Measurements from ENCODE around the gene HLCS. TPM values are rescaled to one million over a fixed set of nuclear protein-coding genes. Genes with fewer than 3 reads are reported as not detected.

Gene HLCS
- total and polyA plus RNA-seq, 2 of the 8 experiments (the other 6 are each of a cell fraction or from before 2014, with no cell fraction given): 4.7 to 12.2 TPM

DNA sequence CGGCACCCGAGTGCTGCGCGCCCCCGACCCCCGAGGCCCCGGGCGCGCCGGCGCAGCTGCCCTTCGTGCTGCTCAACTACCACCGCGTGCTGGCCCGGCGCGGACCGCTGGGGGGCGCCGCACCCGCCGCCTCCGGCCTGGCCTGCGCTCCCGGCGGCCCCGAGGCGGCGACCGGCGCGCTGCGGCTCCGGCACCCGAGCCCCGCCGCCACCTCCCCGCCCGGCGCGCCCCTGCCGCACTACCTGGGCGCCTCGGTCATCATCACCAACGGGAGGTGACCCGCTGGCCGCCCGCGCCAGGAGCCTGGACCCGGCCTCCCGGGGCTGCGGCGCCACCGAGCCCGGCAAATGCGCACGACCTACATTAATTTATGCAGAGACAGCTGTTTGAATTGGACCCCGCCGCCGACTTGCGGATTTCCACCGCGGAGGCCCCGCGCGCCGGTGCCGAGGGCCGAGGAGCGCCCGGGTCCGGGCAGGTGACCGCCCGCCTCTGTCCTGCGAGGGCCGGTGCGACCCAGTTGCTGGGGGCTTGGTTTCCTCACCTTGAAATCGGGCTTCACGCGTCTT, 218.6 kb downstream of the HLCS start (continued):
- TF ChIP-seq, protein P1, sequence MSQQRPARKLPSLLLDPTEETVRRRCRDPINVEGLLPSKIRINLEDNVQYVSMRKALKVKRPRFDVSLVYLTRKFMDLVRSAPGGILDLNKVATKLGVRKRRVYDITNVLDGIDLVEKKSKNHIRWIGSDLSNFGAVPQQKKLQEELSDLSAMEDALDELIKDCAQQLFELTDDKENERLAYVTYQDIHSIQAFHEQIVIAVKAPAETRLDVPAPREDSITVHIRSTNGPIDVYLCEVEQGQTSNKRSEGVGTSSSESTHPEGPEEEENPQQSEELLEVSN (IDR thresholded peaks at IDR 0.05): peak; percentile 42; the same call in 1 of the 2 replicates
- TF ChIP-seq FOSL1 (IDR thresholded peaks at IDR 0.05; ENCODE audit: insufficient read depth, low read depth, low read length) (no peak), RAD21 (IDR thresholded peaks at IDR 0.05 in 1 of 2, conservative IDR thresholded peaks at IDR 0.05 in 1 of 2; ENCODE audit: low read depth in 2 of 2, low read length in 2 of 2) (peak; percentile 21 to 53; a peak in 3 of 4 replicates), EP300 (IDR thresholded peaks at IDR 0.05; ENCODE audit: borderline replicate concordance in 1 of 2, low read depth in 2 of 2, low read length in 2 of 2) (no peak), MAFK (IDR thresholded peaks at IDR 0.05; ENCODE audit: low read depth, low read length) (no peak), SIRT6 (IDR thresholded peaks at IDR 0.05; ENCODE audit: low read length) (no peak), POLR2A (IDR thresholded peaks at IDR 0.05; ENCODE audit: control extremely low read depth in 1 of 2, low read depth in 2 of 2, low read length in 2 of 2) (peak in 1 of 2 experiments; percentile 22; a peak in 1 of 3 replicates), RFX5 (IDR thresholded peaks at IDR 0.05; ENCODE audit: borderline replicate concordance, low read depth, low read length) (no peak), KDM4A (IDR thresholded peaks at IDR 0.05; ENCODE audit: low read depth, low read length, severe bottlenecking) (peak; percentile 76), CHD1 (IDR thresholded peaks at IDR 0.05; ENCODE audit: low read depth, low read length) (no peak), SRF (IDR thresholded peaks at IDR 0.05; ENCODE audit: low read depth, low read length) (no peak), CBX8 (IDR thresholded peaks at IDR 0.05; ENCODE audit: borderline replicate concordance, low read depth, low read length) (no peak), CHD2 (IDR thresholded peaks at IDR 0.05; ENCODE audit: low read length) (no peak), SP4 (IDR thresholded peaks at IDR 0.05; ENCODE audit: low read length) (no peak), EGR1 (IDR thresholded peaks at IDR 0.05; ENCODE audit: borderline replicate concordance, low read depth, low read length) (no peak), GABPA (IDR thresholded peaks at IDR 0.05; ENCODE audit: borderline replicate concordance, insufficient read depth, low read length) (no peak)
- TF ChIP-seq, protein P2, sequence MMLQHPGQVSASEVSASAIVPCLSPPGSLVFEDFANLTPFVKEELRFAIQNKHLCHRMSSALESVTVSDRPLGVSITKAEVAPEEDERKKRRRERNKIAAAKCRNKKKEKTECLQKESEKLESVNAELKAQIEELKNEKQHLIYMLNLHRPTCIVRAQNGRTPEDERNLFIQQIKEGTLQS (IDR thresholded peaks at IDR 0.05; ENCODE audit: insufficient read depth, low read depth, low read length): no peak
- TF ChIP-seq, protein P3, sequence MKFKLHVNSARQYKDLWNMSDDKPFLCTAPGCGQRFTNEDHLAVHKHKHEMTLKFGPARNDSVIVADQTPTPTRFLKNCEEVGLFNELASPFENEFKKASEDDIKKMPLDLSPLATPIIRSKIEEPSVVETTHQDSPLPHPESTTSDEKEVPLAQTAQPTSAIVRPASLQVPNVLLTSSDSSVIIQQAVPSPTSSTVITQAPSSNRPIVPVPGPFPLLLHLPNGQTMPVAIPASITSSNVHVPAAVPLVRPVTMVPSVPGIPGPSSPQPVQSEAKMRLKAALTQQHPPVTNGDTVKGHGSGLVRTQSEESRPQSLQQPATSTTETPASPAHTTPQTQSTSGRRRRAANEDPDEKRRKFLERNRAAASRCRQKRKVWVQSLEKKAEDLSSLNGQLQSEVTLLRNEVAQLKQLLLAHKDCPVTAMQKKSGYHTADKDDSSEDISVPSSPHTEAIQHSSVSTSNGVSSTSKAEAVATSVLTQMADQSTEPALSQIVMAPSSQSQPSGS (IDR thresholded peaks at IDR 0.05; ENCODE audit: low read length): no peak
- TF ChIP-seq, protein P4, sequence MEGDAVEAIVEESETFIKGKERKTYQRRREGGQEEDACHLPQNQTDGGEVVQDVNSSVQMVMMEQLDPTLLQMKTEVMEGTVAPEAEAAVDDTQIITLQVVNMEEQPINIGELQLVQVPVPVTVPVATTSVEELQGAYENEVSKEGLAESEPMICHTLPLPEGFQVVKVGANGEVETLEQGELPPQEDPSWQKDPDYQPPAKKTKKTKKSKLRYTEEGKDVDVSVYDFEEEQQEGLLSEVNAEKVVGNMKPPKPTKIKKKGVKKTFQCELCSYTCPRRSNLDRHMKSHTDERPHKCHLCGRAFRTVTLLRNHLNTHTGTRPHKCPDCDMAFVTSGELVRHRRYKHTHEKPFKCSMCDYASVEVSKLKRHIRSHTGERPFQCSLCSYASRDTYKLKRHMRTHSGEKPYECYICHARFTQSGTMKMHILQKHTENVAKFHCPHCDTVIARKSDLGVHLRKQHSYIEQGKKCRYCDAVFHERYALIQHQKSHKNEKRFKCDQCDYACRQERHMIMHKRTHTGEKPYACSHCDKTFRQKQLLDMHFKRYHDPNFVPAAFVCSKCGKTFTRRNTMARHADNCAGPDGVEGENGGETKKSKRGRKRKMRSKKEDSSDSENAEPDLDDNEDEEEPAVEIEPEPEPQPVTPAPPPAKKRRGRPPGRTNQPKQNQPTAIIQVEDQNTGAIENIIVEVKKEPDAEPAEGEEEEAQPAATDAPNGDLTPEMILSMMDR (IDR thresholded peaks at IDR 0.05; ENCODE audit: control extremely low read depth in 1 of 3, insufficient read depth in 1 of 3, low read depth in 1 of 3, low read length in 3 of 3): peak; percentile 48 to 78 (median 65)

Data from H1 (cell line).